ENCODE data around the gene HEXA. TPM values are rescaled to one million over a fixed set of nuclear protein-coding genes. Genes with fewer than 3 reads are reported as not detected.

Gene HEXA
- total and polyA plus RNA-seq, 2 of the 8 experiments (the other 6 are each of a cell fraction or from before 2014, with no cell fraction given): 52.5 to 73.7 TPM

DNA sequence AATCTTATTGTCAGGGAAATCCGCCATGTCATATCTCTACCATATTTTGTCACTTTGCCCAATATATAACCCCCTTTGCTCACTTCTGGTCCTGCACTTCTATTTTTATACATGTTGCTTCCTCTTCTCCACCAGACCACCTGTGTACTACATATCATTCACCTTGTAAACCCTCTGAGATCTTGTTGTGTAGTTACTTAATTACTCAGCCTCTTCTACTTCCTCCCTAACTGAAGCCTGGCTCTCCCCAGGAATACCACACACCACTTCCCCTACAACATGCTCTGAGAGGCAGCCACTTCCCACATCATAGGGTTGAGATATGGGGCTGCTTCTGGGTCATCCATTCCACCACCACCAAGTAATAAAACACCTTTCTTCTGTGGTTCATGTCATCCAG lies 10.0 kb downstream of the HEXA start:
- Histone ChIP-seq H3K27ac (ENCODE audit: low read depth, low read length) (no peak overlapping the region), H4K91ac (replicated peaks; ENCODE audit: insufficient read length, low read length) (no peak overlapping the region), H3K23ac (ENCODE audit: insufficient read length) (no peak overlapping the region), H3K14ac (ENCODE audit: insufficient read length) (no peak overlapping the region), H2AFZ (ENCODE audit: low read length) (no peak overlapping the region), H3K56ac (replicated peaks; ENCODE audit: insufficient read length, low read depth, low read length) (no peak overlapping the region), H4K20me1 (replicated peaks in 1 of 2; ENCODE audit: control insufficient read depth in 1 of 2, insufficient read depth in 2 of 2, low read length in 2 of 2) (peaks cover 3 to 4% of the 10 kb centered on the region in 2 experiments), H2BK12ac (ENCODE audit: low read depth, low read length) (no peak overlapping the region), H3K4me1 (replicated peaks in 1 of 4; ENCODE audit: control insufficient read depth in 3 of 4, insufficient read depth in 4 of 4, low read length in 3 of 4) (no peaks in the 10 kb centered on the region), H4K5ac (ENCODE audit: insufficient read length, low read depth, low read length) (no peak overlapping the region), H3K79me2 (ENCODE audit: control insufficient read depth in 1 of 2, insufficient read depth in 2 of 2, low read length in 2 of 2) (peaks cover 0 to 15% of the 10 kb centered on the region in 2 experiments; a peak in 1 of 4 replicates), H3K4ac (replicated peaks; ENCODE audit: insufficient read length, low read depth, low read length) (no peak overlapping the region), H3K9ac (replicated peaks in 1 of 4; ENCODE audit: extremely low read depth in 1 of 4, low read depth in 3 of 4, low read length in 3 of 4) (no peak overlapping the region), H2BK15ac (ENCODE audit: low read length) (no peak overlapping the region), H3K23me2 (ENCODE audit: low read depth, low read length) (no peaks in the 10 kb centered on the region), H3K18ac (ENCODE audit: extremely low read depth, low read length) (no peak overlapping the region), H3K4me3 (ENCODE audit: extremely low read depth in 1 of 4, insufficient read depth in 2 of 4, low read depth in 3 of 4, low read length in 4 of 4) (no peak overlapping the region), H3K27me3 (replicated peaks in 1 of 4; ENCODE audit: control insufficient read depth in 3 of 4, extremely low read depth in 1 of 4, insufficient read depth in 3 of 4, low read length in 3 of 4) (no peaks in the 10 kb centered on the region), H2BK20ac (ENCODE audit: low read length) (no peak overlapping the region), H3K79me1 (ENCODE audit: low read depth, low read length) (peaks cover 4% of the 10 kb centered on the region; the same call in 1 of the 2 replicates), H3K36me3 (ENCODE audit: control insufficient read depth in 2 of 4, insufficient read depth in 4 of 4, low read length in 3 of 4) (peaks cover 0 to 4% (median 0%) of the 10 kb centered on the region in 4 experiments; a peak in 1 of 8 replicates), H2BK5ac (ENCODE audit: low read depth, low read length) (no peak overlapping the region), H3K4me2 (ENCODE audit: insufficient read depth in 1 of 2, low read depth in 2 of 2, low read length in 2 of 2) (no peak overlapping the region), H4K8ac (ENCODE audit: extremely low read depth, insufficient read depth, low read length) (no peak overlapping the region), H2AK5ac (ENCODE audit: low read depth, low read length) (no peak overlapping the region), H2BK120ac (replicated peaks; ENCODE audit: low read depth, low read length) (no peak overlapping the region), H3K9me3 (ENCODE audit: insufficient read depth in 2 of 2, low read depth in 1 of 2, low read length in 1 of 2) (no peaks in the 10 kb centered on the region)
- DNase-seq (ENCODE audit: low read depth in 1 of 2, low spot score in 2 of 2) (no peak), FAIRE-seq (no peak)
- CTCF ChIA-PET (ENCODE audit: partially characterized antibody): interaction anchor here (0.7 to 1.6 kb wide), 4 partner anchors 10 to 98 kb away, joined by 3 to 4 read pairs (median 3); partner anchors contain the start of gene HEXA
- TF ChIP-seq CBX8 (IDR thresholded peaks at IDR 0.05; ENCODE audit: borderline replicate concordance, low read depth, low read length) (no peak), EGR1 (IDR thresholded peaks at IDR 0.05; ENCODE audit: borderline replicate concordance, low read depth, low read length) (no peak), RNF2 (IDR thresholded peaks at IDR 0.05; ENCODE audit: borderline replicate concordance, low read depth, low read length, missing control alignments, poor library complexity, severe bottlenecking) (no peak), FOSL1 (IDR thresholded peaks at IDR 0.05; ENCODE audit: insufficient read depth, low read depth, low read length) (no peak), SP1 (IDR thresholded peaks at IDR 0.05; ENCODE audit: low read depth, low read length) (no peak)
- TF ChIP-seq, protein P1, sequence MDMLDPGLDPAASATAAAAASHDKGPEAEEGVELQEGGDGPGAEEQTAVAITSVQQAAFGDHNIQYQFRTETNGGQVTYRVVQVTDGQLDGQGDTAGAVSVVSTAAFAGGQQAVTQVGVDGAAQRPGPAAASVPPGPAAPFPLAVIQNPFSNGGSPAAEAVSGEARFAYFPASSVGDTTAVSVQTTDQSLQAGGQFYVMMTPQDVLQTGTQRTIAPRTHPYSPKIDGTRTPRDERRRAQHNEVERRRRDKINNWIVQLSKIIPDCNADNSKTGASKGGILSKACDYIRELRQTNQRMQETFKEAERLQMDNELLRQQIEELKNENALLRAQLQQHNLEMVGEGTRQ (IDR thresholded peaks at IDR 0.05; ENCODE audit: low read length): no peak
- TF ChIP-seq, protein P2, sequence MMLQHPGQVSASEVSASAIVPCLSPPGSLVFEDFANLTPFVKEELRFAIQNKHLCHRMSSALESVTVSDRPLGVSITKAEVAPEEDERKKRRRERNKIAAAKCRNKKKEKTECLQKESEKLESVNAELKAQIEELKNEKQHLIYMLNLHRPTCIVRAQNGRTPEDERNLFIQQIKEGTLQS (IDR thresholded peaks at IDR 0.05; ENCODE audit: insufficient read depth, low read depth, low read length): no peak
- TF ChIP-seq, protein P3, sequence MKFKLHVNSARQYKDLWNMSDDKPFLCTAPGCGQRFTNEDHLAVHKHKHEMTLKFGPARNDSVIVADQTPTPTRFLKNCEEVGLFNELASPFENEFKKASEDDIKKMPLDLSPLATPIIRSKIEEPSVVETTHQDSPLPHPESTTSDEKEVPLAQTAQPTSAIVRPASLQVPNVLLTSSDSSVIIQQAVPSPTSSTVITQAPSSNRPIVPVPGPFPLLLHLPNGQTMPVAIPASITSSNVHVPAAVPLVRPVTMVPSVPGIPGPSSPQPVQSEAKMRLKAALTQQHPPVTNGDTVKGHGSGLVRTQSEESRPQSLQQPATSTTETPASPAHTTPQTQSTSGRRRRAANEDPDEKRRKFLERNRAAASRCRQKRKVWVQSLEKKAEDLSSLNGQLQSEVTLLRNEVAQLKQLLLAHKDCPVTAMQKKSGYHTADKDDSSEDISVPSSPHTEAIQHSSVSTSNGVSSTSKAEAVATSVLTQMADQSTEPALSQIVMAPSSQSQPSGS (IDR thresholded peaks at IDR 0.05; ENCODE audit: low read length): no peak
- POLR2A ChIA-PET (ENCODE audit: partially characterized antibody): interaction anchor here (0.7 to 2.3 kb wide), 2 partner anchors 10 to 26 kb away, joined by 3 to 10 read pairs; partner anchors contain the start of gene HEXA
- WGBS, 2 experiments (ENCODE audit: extremely low coverage in 1 of 2, insufficient coverage in 1 of 2, insufficient read length in 1 of 2, insufficient replicate concordance in 2 of 2, low coverage in 1 of 2, low lambda C conversion rate in 2 of 2, missing lambda C conversion rate in 1 of 2): 76% methylated on average over 1 of the region's 1 CpG; no CpG with 5 or more reads in 1 of the 2 experiments
